NCI-H2171 treated with DMSO at 0.1 percent for 48 hours (cell line): ENCODE measurements around the gene CLEC4F.

Source experiments
- DNase-seq: peaks from one replicate; lab custom pipeline; 2025; lab: John Stamatoyannopoulos, UW

CLEC4F gene

DNA sequence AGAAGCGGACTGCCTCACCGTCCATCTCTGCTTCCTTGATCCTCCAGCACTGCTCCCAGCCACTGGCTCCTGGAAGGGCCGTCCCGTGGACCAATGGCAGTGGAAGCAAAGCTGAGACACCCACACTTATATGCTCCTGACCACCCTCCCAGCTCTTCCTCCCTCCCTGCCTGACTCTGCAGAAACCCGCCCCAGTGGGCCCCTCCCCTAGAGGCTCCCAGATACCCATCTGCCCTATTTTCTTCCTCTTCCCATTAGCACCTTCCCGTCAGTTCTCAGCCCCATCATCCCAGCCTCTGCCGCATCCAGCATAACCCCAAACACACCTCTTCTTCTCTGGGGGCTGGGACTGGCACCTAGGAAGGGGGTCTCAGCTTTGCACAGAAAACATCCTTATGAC, at the start of gene CLEC4F:
CLEC4F (minus strand) TSS at position 101 of the 400 bp plus-strand sequence; CDS start at position 25, 76 bp downstream.
- DNase-seq = no peak

- no peak for DNase-seq
These were observed 48.6 kb upstream of the CLEC4F start for GRCh38 chr2:70868970-70869369.

DNA sequence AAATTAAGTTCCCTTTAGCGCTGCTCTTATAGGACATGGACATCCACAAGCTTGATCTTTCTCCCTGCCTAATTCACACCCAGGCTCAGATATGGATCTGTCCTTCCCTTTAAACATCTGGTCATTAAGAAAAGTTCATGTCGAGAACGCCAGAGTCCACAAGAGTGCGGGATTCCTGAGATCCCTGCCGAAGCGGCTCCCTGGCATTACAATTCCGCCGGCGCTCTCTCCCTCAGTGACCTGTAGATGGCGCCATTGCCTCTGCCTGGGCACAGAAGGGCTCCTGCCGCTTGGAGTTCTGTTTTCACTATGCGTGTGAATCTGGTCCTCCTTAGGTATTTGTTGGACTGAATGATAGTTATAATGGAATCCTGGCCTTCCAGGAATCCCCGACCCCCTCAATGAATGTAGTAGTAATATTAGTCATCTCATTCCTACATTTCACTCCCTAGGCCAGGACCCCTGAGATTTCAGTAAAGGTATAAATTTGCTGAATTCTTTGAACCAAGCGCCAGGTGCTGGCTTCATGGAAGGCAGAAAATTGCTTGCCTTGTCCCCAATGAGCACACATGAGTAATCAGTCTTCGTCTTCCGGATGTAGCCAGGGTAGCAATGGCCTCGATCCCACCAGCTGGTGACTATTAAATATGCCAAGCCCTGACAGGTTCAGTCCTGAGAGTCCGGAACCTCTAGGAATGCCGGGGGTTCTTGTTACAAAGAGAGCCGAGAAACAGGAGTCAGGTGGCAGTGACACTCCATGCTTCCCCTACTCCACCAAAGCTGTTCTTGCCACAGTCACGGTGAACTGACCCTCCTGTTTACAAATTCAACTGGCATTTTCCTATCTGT, 41.6 kb upstream of the CLEC4F start:
- peak; percentile 81 for DNase-seq

DNA sequence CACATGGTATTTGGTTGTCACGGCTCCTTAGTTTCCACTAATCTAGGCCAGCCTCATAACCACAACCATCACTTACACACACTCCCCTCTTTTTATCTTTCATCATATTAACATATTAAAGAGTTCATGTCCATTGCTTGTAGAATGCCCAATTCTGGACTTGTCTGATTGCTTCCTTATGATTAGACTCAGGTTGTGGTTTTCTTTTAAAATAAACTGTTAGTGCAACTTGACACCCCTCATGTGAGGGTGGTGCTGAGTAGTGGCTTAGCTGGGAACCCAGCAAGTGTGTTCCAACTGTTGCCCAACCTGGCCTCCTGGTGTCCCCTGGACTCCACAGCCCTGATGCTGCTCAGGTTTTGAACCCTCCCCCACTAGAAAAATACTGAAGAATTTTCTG, 35.3 kb upstream of the CLEC4F start:
- no peak for DNase-seq

DNA sequence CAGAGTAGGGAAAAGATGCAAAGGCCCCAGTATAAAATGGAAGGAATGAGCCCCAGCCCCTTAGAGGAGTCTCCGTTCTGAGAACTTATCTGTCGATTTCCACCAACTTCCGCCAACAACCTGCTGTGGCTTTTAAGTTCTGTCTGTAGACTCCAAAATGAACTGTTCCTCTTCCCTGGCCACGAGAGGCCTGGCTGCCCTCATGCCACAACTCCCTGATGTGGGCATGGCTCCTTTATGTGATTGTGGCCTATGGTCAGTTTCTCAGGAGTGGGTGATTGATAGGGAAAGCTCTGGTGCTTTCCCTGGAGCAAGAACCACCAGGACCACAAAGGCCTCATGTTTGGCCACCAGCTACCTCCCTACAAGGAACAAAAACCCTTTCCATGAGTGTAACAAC, 34.0 kb upstream of the CLEC4F start:
- DNase-seq = no peak

- DNase-seq = no peak
These were observed 32.4 kb upstream of the CLEC4F start for GRCh38 chr2:70852824-70853223.

- DNase-seq = no peak
These were observed 31.3 kb upstream of the CLEC4F start for GRCh38 chr2:70851704-70852103.

GRCh38 chr2:70850925-70851324, 30.5 kb upstream of the CLEC4F start:
- no peak for DNase-seq

- DNase-seq = no peak
These were observed 22.0 kb upstream of the CLEC4F start for GRCh38 chr2:70842401-70842800.

DNA sequence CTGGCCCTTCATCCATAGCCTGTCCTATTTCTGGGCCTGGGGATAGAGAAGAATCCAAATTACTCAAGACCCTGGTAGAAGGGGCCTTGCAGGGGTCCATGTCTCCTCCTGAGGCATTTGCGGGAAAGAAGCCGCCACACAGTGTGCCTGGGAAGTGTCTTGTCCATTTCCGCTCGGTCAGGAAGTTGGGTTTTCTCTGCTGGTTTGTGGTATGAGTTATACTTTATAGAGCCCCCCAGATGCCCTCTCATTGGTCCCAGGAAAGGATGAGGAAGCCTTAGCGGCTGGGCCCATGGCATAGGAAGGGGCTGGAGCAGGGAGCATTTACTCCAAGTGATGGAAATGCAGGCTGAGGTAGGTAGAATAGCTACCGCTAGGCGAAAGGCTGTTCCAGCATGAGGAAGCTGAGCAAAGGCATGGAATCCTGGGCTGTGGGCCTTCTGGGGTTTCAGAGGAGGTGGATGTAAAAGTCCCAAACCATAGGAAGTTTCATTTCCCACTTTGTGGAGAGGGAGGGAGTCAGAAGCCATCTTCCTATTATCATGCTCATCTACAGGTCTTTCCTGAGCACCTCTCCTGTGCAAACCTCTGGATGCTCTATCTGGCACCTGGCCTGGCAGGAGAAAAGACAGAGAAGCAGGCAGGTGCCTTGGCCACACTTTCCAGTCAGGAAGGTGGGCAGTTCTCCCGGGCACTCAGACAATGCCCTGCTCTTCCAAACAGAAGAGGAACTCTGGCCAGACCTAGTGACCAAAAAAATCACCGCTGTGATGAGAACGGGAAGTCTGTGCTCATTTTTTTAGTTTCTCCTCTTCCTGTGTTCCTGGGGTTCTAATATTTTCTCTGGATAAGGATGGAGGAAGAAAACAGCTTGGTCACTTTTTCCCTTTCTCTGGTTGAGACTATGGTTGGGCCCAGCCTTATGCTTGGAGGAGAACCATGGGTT, 17.9 kb upstream of the CLEC4F start:
- DNase-seq = no peak

GRCh38 chr2:70835643-70836042, 15.2 kb upstream of the CLEC4F start, which contains the start of gene CD207:
Gene CD207, minus strand, starts transcription at chr2:70835816. Its CDS starts 40 bp downstream, at chr2:70835776.
- DNase-seq = no peak

GRCh38 chr2:70834881-70835280, 14.5 kb upstream of the CLEC4F start:
- no peak for DNase-seq

- no peak for DNase-seq
These were observed 13.7 kb upstream of the CLEC4F start for GRCh38 chr2:70834106-70834505.

DNA sequence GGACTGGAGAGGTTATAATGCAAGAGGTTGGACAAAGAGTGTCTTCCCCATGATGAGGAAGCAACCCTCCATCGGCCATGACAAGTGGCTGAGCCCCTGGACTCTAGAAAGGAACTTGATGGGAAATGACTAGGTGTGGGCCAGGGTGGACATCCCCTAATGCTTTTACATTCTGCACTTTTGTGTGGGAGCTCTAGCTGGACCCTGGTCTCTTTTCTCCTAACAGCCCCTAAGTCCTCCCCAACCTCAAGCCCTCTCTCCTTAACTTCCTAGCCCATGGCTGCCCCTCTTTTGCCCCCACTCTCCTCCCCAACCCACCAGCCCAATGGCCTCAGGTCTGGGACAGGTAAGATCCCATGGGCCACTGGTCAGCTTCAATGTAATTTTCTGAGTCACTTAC, 12.8 kb upstream of the CLEC4F start:
- no peak for DNase-seq

DNA sequence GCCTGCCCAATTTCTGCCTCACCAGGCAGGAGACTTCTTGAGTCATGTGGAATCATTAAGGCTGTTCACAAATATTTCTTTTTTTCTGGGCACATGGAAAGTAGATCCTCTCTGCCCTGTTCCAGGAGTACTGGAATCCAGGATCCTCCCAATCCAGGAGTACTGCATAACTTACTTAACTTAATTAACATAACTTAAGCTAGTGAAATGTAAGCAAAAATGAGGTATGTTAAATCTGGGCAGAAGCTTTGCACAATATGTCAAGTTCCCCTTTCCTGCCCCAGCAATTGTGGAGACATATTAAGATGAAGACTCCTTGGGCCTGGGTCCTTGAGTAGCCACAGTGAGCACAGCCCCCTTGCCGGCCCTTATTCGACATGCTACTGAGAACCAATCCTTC, 12.0 kb upstream of the CLEC4F start:
- DNase-seq = no peak

DNA sequence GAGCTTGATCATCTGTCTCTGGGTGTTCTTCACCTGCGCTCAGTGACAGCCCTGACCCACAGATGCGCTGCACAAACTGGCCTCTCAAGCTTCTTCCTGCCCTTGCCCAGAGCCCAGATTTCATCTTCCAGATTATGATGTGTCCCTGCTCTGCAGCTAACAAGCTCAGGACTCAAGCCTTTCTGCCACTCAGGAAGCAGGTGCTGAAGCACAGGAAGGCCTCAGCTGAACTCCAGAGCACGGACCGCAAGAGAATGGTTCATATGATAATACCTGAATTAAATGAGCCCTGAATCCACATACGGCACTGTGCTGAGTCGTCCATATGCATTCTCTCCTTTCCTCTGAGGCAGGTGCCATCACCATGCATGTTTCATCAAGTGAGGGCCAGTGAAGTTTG, 11.5 kb upstream of the CLEC4F start:
- no peak for DNase-seq

DNA sequence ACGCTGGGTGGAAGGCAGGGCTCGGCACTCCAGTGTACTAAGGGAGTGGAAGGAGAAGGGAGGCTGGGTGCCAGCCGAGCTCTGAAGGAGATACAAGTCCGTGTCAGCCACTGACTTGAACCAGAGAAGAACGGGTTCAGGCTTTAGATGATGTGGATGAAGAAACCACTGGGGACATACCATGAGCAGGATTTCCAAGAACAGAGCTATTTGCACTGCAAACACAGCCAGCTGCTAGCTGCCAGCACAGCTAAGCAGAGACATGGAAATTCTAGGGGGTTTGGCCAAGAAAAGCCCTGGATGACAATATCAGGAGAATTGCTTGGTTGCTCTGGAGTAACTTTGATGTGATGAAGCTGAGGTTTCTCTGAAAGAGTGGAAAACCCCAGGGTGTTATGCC, 10.0 kb upstream of the CLEC4F start:
- DNase-seq = no peak

GRCh38 chr2:70829916-70830315, 9.5 kb upstream of the CLEC4F start:
- DNase-seq = no peak

DNA sequence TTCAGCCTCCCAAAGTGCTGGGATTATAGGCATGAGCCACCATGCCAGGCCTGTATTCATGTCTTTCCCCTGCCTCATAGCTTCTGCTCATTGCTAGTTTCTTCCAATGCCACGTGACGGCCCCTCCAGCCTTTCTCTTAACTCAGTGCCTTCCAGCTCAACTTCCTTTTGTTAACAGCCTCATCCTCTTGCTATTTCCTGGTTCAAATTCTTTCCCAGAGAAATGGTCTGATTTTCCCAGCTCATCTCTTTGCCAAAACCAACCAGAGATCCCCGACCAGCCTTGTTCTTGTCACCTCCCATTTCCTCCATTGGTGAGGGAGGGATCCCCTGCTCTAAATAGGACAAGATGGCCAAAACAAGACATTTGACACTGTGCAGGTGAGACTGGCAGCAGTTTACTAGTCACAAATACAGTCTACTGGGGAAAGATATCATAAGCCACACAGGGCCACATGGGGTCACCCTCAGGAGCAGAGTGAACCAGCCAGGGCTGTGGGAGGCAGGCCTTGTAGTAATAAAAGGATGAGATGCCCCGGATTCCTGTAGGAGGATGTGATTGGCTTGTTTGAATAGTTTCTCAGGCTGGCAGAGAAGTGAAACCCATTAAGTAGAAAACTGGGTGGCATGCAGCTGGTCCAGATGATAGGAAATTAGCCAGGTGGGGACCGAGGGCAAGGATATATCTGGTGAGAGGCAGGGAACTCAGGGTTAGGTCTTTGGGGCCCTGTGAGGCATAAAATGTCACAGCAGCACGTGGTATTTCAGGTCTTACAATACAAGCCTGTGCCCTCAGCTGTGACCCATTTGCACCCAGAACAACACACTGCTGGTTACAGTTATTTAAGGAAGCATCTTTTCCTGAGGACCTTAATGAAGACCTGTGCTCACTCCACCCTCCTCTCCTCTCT, 8.8 kb upstream of the CLEC4F start:
- DNase-seq = no peak

DNA sequence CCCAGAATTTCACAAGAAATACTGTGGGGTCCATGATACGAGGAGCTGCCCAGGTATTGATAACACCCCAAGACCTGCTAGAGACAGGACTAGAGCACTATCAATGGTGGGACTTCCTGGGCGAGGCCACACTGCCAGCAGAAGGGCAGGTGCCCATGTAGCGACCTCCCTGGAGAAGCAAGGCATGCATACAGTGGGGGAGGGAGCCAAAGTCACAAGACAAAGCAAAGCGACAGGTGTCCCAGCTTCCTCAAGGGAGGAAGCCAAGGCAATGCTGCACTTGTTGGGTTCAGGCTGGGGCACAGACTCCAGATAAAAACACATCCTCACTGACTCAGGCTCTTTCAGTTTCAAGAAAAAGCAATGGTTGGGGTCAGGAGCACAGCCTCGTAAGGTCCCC, 7.7 kb upstream of the CLEC4F start:
- DNase-seq = no peak

DNA sequence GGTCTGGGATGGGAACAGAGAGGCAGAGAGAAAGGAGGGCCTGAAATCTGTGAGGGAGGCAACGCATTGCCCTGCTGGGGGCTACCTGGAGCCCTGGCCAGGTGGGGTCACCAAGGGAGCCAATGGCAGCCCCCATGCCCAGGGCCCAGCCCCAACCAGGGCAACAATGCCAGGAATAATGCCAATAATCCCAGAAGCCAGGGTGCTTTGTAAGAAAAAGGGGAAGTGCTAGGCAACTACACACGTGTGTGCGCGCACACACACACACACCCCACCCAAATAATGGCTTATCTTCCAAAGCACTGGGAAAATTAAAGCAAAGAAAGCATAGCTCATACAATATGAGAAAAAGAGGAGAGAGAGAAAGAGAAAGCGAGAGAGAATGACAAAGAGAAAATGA, 7.0 kb upstream of the CLEC4F start:
- DNase-seq = no peak
